ENCODE data around the gene JPT2. TPM values are rescaled to one million over a fixed set of nuclear protein-coding genes. Genes with fewer than 3 reads are reported as not detected.

Gene JPT2
- polyA plus RNA-seq, 2 of the 4 experiments (the other 2 are of a cell fraction), result 97.6 to 139 TPM

- H3K4me3 ChIP-seq, result no peak overlapping the region
- CTCF ChIA-PET, result interaction anchor here (0.7 to 5.3 kb wide), 9 partner anchors 18 to 66 kb away, joined by 3 to 72 read pairs (median 5); partner anchors contain the start of gene JPT2
- no peak for ATAC-seq
Observed at GRCh38 chr16:1708083-1708767, 30.1 kb downstream of the JPT2 start.

GRCh38 chr16:1708768-1709180, 30.7 kb downstream of the JPT2 start:
- Histone ChIP-seq H3K27ac (no peak overlapping the region), H3K9me3 (no peaks in the 10 kb centered on the region), H3K4me1 (peaks cover 14% of the 10 kb centered on the region; the same call in 1 of the 3 replicates), H3K4me3 (no peak overlapping the region), H3K4me2 (no peak overlapping the region)
- ATAC-seq (no peak), FAIRE-seq (no peak), DNase-seq (ENCODE audit: low read depth in 1 of 2, low spot score in 1 of 2) (no peak)
- CTCF ChIA-PET, result interaction anchor here (1.2 to 5.3 kb wide), 6 partner anchors 19 to 65 kb away, joined by 3 to 72 read pairs (median 20); partner anchors contain the start of gene JPT2
- WGBS (ENCODE audit: missing lambda C conversion rate), result 89% methylated on average over 13 of the region's 13 CpGs
- no peak for TF ChIP-seq E2F6 (IDR thresholded peaks at IDR 0.05; ENCODE audit: borderline replicate concordance, low read depth)
- no peak for TF ChIP-seq CEBPB (IDR thresholded peaks at IDR 0.05)
- TF ChIP-seq ZSCAN20 (CRISPR knock-in tag; IDR thresholded peaks at IDR 0.05), result no peak
- no peak for TF ChIP-seq CHD2 (IDR thresholded peaks at IDR 0.05; ENCODE audit: low read length, partially characterized antibody)
- no peak for TF ChIP-seq HOXA7 (CRISPR knock-in tag; IDR thresholded peaks at IDR 0.05)
- no peak for TF ChIP-seq HEYL (CRISPR knock-in tag; IDR thresholded peaks at IDR 0.05)
- no peak for TF ChIP-seq POLR2AphosphoS2 (conservative IDR thresholded peaks at IDR 0.05; ENCODE audit: low read length)
- TF ChIP-seq TP53 (CRISPR knock-in tag; IDR thresholded peaks at IDR 0.05), result no peak
- TF ChIP-seq CBX8 (IDR thresholded peaks at IDR 0.05), result no peak
- TF ChIP-seq POLR2A (IDR thresholded peaks at IDR 0.05; ENCODE audit: low read length), result no peak
- TF ChIP-seq CHD4 (IDR thresholded peaks at IDR 0.05; ENCODE audit: borderline replicate concordance), result no peak
- no peak for TF ChIP-seq NFE2L2 (conservative IDR thresholded peaks at IDR 0.05; ENCODE audit: low read length)
- TF ChIP-seq HOXB5 (CRISPR knock-in tag; IDR thresholded peaks at IDR 0.05), result no peak
- no peak for TF ChIP-seq EHF (CRISPR knock-in tag; IDR thresholded peaks at IDR 0.05)
- POLR2A ChIA-PET, result no interaction called here

More at GRCh38 chr16:1708083-1708767, 30.1 kb downstream of the JPT2 start:
- Histone ChIP-seq H3K4me2 (peak overlapping the region; percentile 98; the same call in 2 of the 3 replicates), H3K27ac (peak overlapping the region in 1 of 2 experiments; percentile 8; a peak in 1 of 6 replicates), H3K4me1 (peaks cover 14% of the 10 kb centered on the region; the same call in 1 of the 3 replicates), H3K9me3 (no peaks in the 10 kb centered on the region)
- FAIRE-seq (no peak), DNase-seq (ENCODE audit: low read depth in 1 of 2, low spot score in 1 of 2) (no peak)
- POLR2A ChIA-PET, result no interaction called here
- WGBS (ENCODE audit: missing lambda C conversion rate), result 93% methylated on average over 18 of the region's 18 CpGs
- TF ChIP-seq HEYL (CRISPR knock-in tag; IDR thresholded peaks at IDR 0.05), result no peak
- no peak for TF ChIP-seq FOSB (CRISPR knock-in tag; IDR thresholded peaks at IDR 0.05)
- TF ChIP-seq JUN (IDR thresholded peaks at IDR 0.05), result no peak
- TF ChIP-seq NPAS2 (CRISPR knock-in tag; IDR thresholded peaks at IDR 0.05; ENCODE audit: borderline replicate concordance), result no peak
- no peak for TF ChIP-seq ZC3H11A (IDR thresholded peaks at IDR 0.05)
- TF ChIP-seq ELK1 (IDR thresholded peaks at IDR 0.05; ENCODE audit: low read depth, low read length), result no peak
- no peak for TF ChIP-seq RAD21 (conservative IDR thresholded peaks at IDR 0.05 in 1 of 2, IDR thresholded peaks at IDR 0.05 in 1 of 2)
- no peak for TF ChIP-seq HDAC2 (IDR thresholded peaks at IDR 0.05)
- TF ChIP-seq EHMT2 (IDR thresholded peaks at IDR 0.05; ENCODE audit: low read depth), result no peak
- no peak for TF ChIP-seq REST (IDR thresholded peaks at IDR 0.05)
- TF ChIP-seq EP300 (IDR thresholded peaks at IDR 0.05), result no peak
- no peak for TF ChIP-seq KDM5A (IDR thresholded peaks at IDR 0.05)
- TF ChIP-seq POLR2A (IDR thresholded peaks at IDR 0.05; ENCODE audit: low read length), result no peak
- TF ChIP-seq KDM1A (IDR thresholded peaks at IDR 0.05; ENCODE audit: low read depth), result no peak
- no peak for TF ChIP-seq PBX3 (IDR thresholded peaks at IDR 0.05)
